ENCODE results near the gene SPPL2A.

GRCh38 chr15:50753463-50753862 lies 12.0 kb downstream of the SPPL2A start:
- TF ChIP-seq HSF1 (IDR thresholded peaks at IDR 0.05; ENCODE audit: low read depth, low read length) (no peak), HDAC2 (IDR thresholded peaks at IDR 0.05) (no peak), POLR2A (IDR thresholded peaks at IDR 0.05; ENCODE audit: low read depth, low read length) (no peak), USF1 (IDR thresholded peaks at IDR 0.05; ENCODE audit: borderline replicate concordance, extremely low read length, insufficient read depth, low read depth, low read length) (no peak), EED (IDR thresholded peaks at IDR 0.05; ENCODE audit: low read depth) (no peak), CUX1 (IDR thresholded peaks at IDR 0.05; ENCODE audit: insufficient replicate concordance, low read depth, low read length) (no peak), POLR2AphosphoS5 (IDR thresholded peaks at IDR 0.05; ENCODE audit: low read length) (no peak), FOXM1 (IDR thresholded peaks at IDR 0.05; ENCODE audit: low read depth, low read length) (no peak)
- TF ChIP-seq, protein P1, sequence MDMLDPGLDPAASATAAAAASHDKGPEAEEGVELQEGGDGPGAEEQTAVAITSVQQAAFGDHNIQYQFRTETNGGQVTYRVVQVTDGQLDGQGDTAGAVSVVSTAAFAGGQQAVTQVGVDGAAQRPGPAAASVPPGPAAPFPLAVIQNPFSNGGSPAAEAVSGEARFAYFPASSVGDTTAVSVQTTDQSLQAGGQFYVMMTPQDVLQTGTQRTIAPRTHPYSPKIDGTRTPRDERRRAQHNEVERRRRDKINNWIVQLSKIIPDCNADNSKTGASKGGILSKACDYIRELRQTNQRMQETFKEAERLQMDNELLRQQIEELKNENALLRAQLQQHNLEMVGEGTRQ (IDR thresholded peaks at IDR 0.05; ENCODE audit: borderline replicate concordance, low read depth, low read length), result no peak

Data from GM12878 (cell line).